K562 (cell line): ENCODE measurements around the gene EMX2. TPM values are rescaled to one million over a fixed set of nuclear protein-coding genes. Genes with fewer than 3 reads are reported as not detected.

Experiments
- ATF4 ChIP-seq: fragments of 450-650 bp; formaldehyde crosslinking; IDR thresholded peaks from 2 replicates; pipeline ENCODE4 v1.4.0; 2022; ENCODE audit warnings: mild to moderate bottlenecking, moderate library complexity
- CREB5 ChIP-seq: fragments of 250-450 bp; sonication (Bioruptor Pico); IDR thresholded peaks from 2 replicates; pipeline ENCODE4 v1.5.0; 2020; ENCODE audit warnings: mild to moderate bottlenecking
- PRPF4 ChIP-seq: fragments of 200-400 bp; formaldehyde crosslinking; IDR thresholded peaks from one replicate; pipeline ENCODE4 v1.6.1; 2017; ENCODE audit warnings: low read length, low read depth, mild to moderate bottlenecking; ENCODE audit not compliant: insufficient read depth, poor library complexity, severe bottlenecking
- ZFPM2 ChIP-seq: fragments of 250-450 bp; sonication (Bioruptor Pico); IDR thresholded peaks from 2 replicates; pipeline ENCODE4 v1.5.1; 2022; ENCODE audit warnings: mild to moderate bottlenecking
- ZNF263 ChIP-seq: sonication (generic); formaldehyde crosslinking; IDR thresholded peaks from 2 replicates; pipeline ENCODE4 v1.8.0; 2022; ENCODE audit warnings: mild to moderate bottlenecking, missing genetic modification reagents, borderline replicate concordance
- ZNF780A ChIP-seq: fragments of 250-450 bp; sonication (Bioruptor Pico); IDR thresholded peaks from 2 replicates; pipeline ENCODE4 v1.5.0; 2021; ENCODE audit warnings: mild to moderate bottlenecking
- polyA plus RNA-seq, 8 experiments: library from polyadenylated mRNA; depleted of rRNA in 4 of 8; stranded (reverse) in 5 of 8; unstranded in 3 of 8; fragments of >200 nt; fragmentation: Nextera tagmentation in 2 of 8; fragmentation: Illumina TruSeq in 1 of 8; extraction: Ambion mirVana in 2 of 8; extraction: Trizol in 1 of 8; gene quantifications; 2 replicates each; pipeline versions ENCODE4 v1.2.1 to v1.2.3, GENCODE V29; 2011 to 2014; ENCODE audit warnings: inconsistent platforms in 1 of 8, missing spikeins in 1 of 8
- total RNA-seq, 7 experiments: library from RNA; depleted of rRNA in 6 of 7; stranded (reverse); fragments of >200 nt in 6 of 7; fragmentation: Illumina TruSeq in 2 of 7; extraction: Trizol in 2 of 7; gene quantifications; 2 replicates each; pipeline versions ENCODE4 v1.2.1 to v1.2.3, GENCODE V29; 2011 to 2021; ENCODE audit warnings: low replicate concordance in 1 of 7

EMX2 gene
- total and polyA plus RNA-seq, 9 of the 15 experiments (the other 6 are each of a cell fraction or from before 2014, with no cell fraction given) = not detected

- no peak for TF ChIP-seq ATF4 (CRISPR knock-in tag)
- TF ChIP-seq ZFPM2 (CRISPR knock-in tag) = no peak
- TF ChIP-seq CREB5 (CRISPR knock-in tag) = no peak
- no peak for TF ChIP-seq ZNF780A (CRISPR knock-in tag)
- no peak for TF ChIP-seq ZNF263 (CRISPR knock-in tag)
- TF ChIP-seq PRPF4 = no peak
These were observed 7.1 kb upstream of the EMX2 start (continued) for GRCh38 chr10:117535298-117536071.
